22Rv1 (cell line): ENCODE measurements around the gene MAGEB2.
"Not testable (repeated sequence)": the region's sequence is repeated elsewhere in the genome, so short reads cannot be mapped to it uniquely, and the experiment has no call there.

ENCODE experiments used
- H3K27ac ChIP-seq: fragments of 450-650 bp; 2 replicates; pipeline ENCODE4 v1.5.1; 2017
- ZFX ChIP-seq: fragments of 450-650 bp; IDR thresholded peaks from 2 replicates; pipeline ENCODE4 v1.6.1; 2017; ENCODE audit warnings: antibody characterized with exemption, borderline replicate concordance
- TF ChIP-seq, protein P1 (sequence below): fragments of 450-650 bp; IDR thresholded peaks from 2 replicates; pipeline ENCODE4 v1.5.1; 2017; ENCODE audit warnings: mild to moderate bottlenecking

MAGEB2 gene, protein sequence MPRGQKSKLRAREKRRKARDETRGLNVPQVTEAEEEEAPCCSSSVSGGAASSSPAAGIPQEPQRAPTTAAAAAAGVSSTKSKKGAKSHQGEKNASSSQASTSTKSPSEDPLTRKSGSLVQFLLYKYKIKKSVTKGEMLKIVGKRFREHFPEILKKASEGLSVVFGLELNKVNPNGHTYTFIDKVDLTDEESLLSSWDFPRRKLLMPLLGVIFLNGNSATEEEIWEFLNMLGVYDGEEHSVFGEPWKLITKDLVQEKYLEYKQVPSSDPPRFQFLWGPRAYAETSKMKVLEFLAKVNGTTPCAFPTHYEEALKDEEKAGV

DNA sequence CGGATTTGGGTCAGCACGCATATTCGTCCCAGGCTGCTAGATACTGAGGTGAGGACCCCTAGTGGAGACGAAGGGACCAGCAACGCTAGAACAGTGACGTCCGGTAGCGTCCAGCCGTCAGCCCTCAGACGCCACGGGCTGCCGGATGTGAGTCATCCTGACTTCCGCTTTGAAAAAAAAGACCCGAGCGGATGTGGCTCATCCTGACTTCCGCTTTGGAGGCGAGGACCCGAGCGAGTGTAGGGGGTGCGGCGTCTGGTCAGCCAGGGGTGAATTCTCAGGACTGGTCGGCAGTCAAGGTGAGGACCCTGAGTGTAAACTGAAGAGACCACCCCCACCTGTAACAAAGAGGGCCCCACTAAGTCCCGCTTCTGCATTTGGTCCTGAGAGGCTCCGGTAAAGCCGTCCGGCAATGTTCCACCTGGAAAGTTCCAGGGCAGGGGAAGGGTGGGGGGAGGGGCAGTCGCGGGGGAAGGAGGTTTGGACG, at the start of gene MAGEB2:
Gene MAGEB2, plus strand, starts transcription at position 207 of the 487 bp plus-strand sequence. CDS start 3,018 bp downstream, outside the sequence.
- no peak within 1 kb of the TSS for H3K27ac ChIP-seq

DNA sequence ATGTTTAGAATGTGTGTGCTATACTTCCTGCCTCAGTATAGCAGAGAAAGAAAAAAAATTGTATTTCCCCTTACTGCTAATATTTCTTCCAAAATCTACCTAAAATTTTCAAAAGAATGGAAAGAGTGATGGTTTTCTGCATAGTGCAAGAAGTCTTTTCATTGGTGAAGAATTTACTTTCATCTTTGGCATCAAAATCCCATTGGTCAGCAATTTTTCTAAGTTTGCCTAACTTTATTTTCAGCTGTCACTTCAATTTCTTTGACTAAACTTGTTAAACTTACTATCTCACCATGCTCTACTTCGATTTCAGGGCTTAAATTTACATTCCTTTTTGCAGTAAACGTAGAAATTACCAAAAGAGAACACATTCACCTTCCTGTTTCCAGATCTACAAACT, 44.5 kb upstream of the MAGEB2 start:
- no peak overlapping the region for H3K27ac ChIP-seq
- no peak for TF ChIP-seq ZFX
- TF ChIP-seq, protein P1, sequence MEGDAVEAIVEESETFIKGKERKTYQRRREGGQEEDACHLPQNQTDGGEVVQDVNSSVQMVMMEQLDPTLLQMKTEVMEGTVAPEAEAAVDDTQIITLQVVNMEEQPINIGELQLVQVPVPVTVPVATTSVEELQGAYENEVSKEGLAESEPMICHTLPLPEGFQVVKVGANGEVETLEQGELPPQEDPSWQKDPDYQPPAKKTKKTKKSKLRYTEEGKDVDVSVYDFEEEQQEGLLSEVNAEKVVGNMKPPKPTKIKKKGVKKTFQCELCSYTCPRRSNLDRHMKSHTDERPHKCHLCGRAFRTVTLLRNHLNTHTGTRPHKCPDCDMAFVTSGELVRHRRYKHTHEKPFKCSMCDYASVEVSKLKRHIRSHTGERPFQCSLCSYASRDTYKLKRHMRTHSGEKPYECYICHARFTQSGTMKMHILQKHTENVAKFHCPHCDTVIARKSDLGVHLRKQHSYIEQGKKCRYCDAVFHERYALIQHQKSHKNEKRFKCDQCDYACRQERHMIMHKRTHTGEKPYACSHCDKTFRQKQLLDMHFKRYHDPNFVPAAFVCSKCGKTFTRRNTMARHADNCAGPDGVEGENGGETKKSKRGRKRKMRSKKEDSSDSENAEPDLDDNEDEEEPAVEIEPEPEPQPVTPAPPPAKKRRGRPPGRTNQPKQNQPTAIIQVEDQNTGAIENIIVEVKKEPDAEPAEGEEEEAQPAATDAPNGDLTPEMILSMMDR: no peak

More for the DNA sequence above, at the start of gene MAGEB2:
- TF ChIP-seq ZFX: no peak
- TF ChIP-seq, protein P1: no peak

DNA sequence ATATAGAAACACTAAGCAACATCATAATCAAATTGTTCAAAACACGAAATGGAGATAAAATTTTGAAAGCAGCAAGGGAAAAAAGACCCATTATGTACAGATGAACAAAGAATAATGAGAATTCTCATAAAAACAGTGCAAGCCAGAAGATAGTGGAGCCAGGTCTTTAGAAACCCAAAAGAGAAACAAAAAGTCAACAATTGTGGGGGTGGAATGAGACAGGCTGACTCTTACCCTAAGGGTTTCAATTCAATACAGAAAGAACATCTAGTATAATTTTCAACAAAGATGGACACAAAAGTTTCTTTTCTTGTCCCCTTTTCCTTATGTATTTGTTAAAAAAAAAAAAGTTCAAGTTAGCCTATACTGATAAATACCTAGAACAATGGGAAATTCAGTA, 34.0 kb upstream of the MAGEB2 start:
- TF ChIP-seq, protein P1: no peak
- TF ChIP-seq ZFX: no peak
- H3K27ac ChIP-seq: no peak overlapping the region

DNA sequence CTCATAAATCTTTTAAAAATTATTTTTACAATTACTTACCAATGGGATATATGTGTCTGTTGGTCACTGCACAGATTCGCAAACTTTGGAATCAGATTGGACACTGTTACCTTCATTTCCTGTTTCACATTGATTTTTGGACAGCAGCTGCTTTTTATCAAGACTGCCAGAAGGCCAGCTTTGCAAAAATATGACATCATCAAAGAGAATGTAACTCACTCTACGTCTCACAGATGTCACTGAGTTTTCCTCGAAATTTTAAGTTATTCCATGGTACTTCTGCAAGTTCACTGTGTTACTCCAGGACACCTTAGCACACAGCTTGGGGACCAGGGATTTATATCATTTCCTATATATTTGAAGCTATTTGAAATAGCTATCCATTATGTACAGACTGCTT, 31.8 kb upstream of the MAGEB2 start:
- no peak for TF ChIP-seq ZFX
- TF ChIP-seq, protein P1: no peak
- no peak overlapping the region for H3K27ac ChIP-seq

DNA sequence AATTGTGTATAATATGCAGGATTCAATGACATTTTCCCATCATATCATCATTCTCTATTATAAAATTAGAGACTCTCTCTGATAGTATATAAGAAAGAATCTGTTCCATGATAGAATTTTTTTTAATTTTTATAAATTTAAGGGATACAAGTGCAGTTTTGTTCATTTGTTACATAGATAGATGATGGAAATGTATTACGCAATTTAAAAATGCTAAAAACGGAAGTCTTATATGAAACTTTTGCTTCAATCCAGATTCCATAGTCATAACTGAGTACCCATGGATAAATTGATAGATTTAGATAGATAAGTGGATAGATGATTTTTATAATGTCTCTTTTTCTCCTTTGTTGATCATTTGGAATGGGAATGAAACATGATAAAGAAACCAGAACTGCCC, 24.9 kb upstream of the MAGEB2 start:
- TF ChIP-seq, protein P1: no peak
- no peak for TF ChIP-seq ZFX
- no peak overlapping the region for H3K27ac ChIP-seq

DNA sequence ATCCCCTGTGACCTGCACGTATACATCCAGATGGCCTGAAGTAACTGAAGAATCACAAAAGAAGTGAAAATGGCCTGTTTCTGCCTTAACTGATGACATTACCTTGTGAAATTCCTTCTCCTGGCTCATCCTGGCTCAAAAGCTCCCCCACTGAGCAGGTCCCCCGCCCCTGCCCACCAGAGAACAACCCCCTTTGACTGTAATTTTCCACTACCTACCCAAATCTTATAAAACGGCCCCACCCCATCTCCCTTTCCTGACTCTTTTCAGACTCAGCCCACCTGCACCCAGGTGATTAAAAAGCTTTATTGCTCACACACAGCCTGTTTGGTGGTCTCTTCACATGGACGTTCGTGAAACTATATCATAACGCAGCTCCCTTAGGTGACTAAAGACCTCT, 21.5 kb upstream of the MAGEB2 start:
- H3K27ac ChIP-seq: not testable (repeated sequence)

DNA sequence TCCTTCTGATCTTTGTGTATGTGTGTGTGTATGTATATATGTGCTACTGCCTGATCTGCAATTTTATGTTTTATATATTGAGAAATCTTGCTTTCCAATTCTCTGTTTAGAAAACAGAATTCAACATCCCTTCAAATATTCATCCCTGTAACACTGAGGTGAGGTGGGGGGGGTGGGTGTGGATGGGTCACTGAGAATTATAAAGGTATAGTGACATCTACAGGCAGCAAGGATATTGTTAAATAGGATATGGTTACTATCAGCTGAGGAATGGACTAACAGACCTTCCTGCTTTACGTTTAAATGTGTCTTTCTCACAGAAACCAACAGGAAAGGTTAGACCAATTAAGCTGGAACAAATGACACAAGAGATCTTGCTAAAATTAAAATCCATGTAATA, 19.0 kb upstream of the MAGEB2 start:
- no peak overlapping the region for H3K27ac ChIP-seq

More for the DNA sequence above, 19.0 kb upstream of the MAGEB2 start:
- TF ChIP-seq, protein P1: peak; percentile 35
- TF ChIP-seq ZFX: no peak
